GM12872 (cell line): ENCODE data around the gene LYRM4.

Source experiments
- TF ChIP-seq, protein P1 (sequence below): IDR thresholded peaks from 3 replicates; pipeline ENCODE4 v1.5.1; 2011; ENCODE audit warnings: low read depth, mild to moderate bottlenecking, low read length, moderate library complexity; ENCODE audit not compliant: insufficient read depth

Gene LYRM4

DNA sequence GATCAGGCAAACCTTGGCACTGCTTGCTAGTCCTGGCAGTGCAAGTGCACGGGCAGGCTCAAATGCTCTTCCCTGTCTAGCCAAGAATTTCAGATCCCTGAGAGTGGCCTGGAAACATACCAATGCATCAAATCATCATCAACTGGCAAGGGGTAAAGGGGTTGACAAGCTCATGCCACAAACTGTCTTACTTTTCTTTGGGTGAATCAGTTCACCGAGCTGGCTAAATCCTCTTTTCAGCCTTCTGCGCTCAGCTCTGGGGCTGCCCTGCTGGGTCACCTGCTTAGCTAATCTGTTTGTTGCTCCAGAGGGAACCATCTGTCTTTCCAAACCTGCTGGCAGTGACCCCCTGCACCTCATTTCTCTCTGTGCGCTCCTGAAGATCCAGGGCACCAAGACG lies 59.5 kb downstream of the LYRM4 start:
- TF ChIP-seq, protein P1, sequence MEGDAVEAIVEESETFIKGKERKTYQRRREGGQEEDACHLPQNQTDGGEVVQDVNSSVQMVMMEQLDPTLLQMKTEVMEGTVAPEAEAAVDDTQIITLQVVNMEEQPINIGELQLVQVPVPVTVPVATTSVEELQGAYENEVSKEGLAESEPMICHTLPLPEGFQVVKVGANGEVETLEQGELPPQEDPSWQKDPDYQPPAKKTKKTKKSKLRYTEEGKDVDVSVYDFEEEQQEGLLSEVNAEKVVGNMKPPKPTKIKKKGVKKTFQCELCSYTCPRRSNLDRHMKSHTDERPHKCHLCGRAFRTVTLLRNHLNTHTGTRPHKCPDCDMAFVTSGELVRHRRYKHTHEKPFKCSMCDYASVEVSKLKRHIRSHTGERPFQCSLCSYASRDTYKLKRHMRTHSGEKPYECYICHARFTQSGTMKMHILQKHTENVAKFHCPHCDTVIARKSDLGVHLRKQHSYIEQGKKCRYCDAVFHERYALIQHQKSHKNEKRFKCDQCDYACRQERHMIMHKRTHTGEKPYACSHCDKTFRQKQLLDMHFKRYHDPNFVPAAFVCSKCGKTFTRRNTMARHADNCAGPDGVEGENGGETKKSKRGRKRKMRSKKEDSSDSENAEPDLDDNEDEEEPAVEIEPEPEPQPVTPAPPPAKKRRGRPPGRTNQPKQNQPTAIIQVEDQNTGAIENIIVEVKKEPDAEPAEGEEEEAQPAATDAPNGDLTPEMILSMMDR: no peak

DNA sequence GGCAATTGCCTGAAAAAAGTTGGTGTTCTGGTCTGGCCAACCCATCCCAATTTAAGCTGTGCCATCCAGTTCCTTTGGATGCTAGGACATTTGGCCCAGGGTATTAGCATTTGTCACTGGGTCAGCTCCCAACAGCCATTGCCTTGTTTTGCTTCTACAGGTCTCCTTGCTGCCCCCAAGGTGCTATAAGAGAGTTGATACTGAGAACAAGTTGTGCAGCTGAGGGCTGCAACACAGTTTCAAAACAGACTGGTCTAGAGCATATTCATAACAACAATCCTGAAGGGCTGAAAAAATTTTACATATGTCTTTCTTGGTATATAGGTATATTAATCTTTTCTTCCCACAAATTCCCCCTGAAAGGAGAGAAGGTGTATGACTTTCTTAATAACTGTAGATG lies 61.0 kb downstream of the LYRM4 start:
- TF ChIP-seq, protein P1: no peak

DNA sequence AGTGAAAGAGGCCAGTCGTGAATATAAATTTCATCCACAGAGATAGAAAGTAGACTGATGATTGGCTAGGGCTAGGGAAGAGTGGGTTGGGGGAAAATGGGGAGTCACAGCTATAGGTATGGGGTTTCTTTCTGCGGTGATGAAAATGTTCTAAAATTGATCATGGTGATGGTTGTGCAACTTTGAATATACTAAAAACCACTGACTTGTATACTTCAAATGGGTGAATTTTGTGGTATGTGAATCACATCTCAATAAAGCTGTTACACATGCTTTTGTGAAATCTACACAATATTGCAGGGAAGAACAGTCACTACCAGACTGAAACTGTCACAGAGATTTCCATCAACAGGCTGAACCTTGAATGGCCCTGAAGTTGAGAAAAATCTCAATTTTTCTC lies 61.5 kb downstream of the LYRM4 start:
- TF ChIP-seq, protein P1: no peak

DNA sequence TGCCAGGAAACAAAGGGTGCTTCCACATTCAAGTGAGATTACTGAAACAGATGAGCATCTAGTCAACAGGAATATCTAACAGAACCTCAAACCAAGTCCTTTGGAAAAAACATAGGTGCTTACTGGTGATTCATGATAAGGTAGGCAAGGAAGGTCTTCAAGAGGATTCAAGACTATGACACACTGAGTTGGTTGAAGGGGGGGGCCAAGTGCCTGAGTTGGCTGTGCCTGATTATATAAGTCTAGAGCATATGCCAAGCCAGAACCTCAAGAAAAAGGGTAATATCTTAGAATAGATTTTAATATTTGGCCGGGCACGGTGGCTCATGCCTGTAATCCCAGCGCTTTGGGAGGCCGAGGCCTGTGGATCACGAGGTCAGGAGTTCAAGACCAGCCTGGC lies 63.7 kb downstream of the LYRM4 start:
- TF ChIP-seq, protein P1: no peak

DNA sequence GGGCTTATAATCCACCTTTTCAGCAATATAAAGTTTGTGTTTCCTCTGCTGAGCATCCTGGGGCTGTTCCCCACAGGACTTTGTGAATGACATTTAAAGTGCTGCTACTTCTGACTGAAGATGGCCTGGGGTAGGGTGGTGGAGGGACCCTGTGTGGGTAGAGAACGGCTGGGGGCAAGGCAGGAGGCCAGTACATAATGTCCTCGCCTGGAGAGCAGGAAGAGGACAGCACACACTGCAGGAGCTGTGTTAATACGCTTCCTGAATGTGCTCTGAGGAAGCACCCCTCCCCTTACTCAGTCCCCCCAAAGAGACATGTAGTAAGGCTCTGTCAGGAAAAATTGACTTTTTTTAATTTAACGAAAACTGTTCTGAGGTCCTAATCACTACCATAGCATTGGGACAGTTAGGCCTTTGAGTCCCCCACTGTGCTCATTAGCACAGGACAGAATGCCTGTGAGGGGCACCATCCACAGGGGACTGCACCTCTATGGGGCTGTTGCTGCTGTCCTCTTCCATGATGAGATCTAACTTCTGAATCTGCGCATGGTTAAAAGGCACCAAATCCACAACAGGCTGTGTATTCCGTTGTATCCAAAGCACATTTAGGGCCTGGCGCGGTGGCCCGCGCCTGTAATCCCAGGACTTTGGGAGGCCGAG lies 68.5 kb downstream of the LYRM4 start:
- TF ChIP-seq, protein P1: no peak

DNA sequence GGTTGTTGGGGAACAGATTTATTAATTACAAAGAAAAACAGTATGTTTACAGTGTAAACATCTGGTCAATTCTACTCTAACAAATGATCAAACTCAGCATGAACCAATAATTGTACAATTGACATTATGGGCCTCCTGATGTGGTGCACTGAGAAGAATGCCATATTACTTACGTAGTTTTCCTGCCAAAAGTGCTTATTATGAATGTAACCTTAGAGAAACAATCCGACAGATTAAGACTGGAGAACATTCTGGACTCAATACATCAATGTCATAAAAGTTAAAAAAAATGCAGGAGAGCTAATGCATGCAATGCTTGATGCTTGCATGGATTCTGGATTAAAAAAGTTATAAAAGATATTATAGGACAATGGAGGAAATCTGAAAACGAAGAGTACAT lies 69.0 kb downstream of the LYRM4 start:
- TF ChIP-seq, protein P1: no peak

DNA sequence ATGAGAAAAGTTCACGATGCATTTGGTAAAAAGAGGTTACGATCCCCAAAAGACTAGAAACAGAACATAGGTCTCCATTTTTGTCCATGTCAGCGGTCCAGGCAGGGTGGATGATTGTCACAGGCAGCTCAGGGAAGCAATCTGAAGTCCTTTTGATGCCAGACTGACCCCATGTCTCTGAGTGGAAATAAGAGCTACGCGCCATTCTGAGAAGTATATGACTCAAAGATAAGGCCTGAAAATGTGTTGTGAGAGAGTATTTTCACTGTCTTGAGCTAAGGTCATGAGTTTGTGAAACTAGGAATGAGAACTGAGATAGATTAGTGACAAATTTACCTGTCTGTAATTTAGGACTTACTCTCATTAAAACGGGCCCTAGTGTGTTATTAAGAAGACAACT lies 69.5 kb downstream of the LYRM4 start:
- TF ChIP-seq, protein P1: no peak

DNA sequence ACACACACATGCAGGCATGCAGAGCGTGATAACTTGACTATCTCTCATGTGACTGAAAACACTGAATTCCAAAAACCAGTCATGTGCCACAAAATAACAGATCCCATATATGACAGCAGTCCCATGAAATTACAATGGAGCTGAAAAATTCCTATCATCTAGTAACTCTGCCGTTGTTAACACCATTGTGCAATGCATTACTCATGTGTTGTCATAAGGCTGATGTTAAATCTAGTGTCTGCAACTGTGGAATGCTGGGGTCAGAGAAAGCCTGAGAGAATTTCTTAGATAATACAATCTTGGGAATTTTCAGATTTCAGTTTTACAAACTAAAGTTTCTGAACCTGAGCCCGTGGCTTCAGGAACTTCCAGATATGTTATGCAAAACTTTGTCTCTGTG lies 70.2 kb downstream of the LYRM4 start:
- TF ChIP-seq, protein P1: no peak
